Stimulated activated naive CD8-positive, alpha-beta T cell treated with anti-CD3 and anti-CD28 coated beads, Interleukin-15, amount 100 ng/mL, for 72 hours (primary cell): ENCODE data around the gene KLK12.

ENCODE experiments used
- ATAC-seq: fragments of 150-1000 bp; cut with Tn5 transposase; 2 replicates; pipeline ENCODE4 v1.10.0; 2021; ENCODE audit warnings: mild to moderate bottlenecking, moderate library complexity
- DNase-seq, 2 donors: peaks; one replicate each; pipeline ENCODE4 v3.0.0; 2021 to 2022
- H3K27ac Mint-ChIP-seq, 2 donors: one replicate each; pipeline ENCODE4 v1.8.0; 2022; ENCODE audit warnings: mild to moderate bottlenecking in 2 of 2, mixed read lengths in 2 of 2, moderate library complexity in 2 of 2
- H3K27me3 Mint-ChIP-seq: one replicate; pipeline ENCODE4 v1.8.0; 2022; ENCODE audit warnings: mixed read lengths
- H3K4me1 Mint-ChIP-seq: one replicate; pipeline ENCODE4 v1.8.0; 2022; ENCODE audit warnings: mild to moderate bottlenecking, mixed read lengths
- H3K4me3 Mint-ChIP-seq, 2 donors: one replicate each; pipeline ENCODE4 v1.8.0; 2022; ENCODE audit warnings: mild to moderate bottlenecking in 2 of 2, mixed read lengths in 2 of 2, moderate library complexity in 1 of 2
- H3K9me3 Mint-ChIP-seq, 2 donors: one replicate each; pipeline ENCODE4 v1.8.0; 2022; ENCODE audit warnings: mixed read lengths in 2 of 2

Gene KLK12

DNA sequence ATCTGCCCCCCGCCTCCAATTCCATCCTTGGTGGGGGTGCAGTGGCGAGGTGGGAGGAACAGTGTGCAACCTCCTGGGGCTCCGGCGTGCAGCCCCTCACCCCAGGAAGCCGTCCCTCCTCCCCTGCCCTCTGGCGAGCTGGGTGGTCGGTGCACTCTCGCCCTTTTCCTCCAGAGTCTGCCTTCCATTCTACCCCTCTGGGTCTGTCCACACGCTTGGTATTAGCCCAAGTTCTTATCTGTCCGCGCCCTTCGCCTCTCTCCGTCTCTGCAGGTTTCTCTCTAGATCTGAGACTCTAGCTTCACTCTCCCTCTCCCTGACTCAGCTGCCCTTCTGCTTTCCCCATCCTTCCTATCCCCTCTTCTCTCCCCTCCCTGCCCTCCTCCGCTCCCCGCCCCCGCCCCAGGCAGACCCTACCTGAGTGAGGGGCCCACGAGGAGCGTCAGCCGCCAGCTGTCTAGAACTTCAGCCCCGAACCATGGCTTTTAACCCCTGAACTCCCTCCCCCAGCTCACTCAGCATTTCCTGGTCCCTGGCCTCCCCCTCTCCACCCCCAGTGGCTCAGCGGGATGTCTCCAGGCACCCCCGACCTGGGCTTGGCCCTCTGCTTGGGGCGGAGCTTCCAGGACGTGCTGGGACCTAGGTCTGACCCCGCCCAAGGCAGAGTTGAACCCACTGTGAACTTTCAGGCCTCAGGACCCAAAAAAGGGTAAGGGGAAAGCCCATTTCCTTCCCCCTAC, 30.6 kb upstream of the KLK12 start:
- Mint-ChIP-seq H3K9me3 (peaks cover 5 to 10% of the 10 kb centered on the region in 2 donors), H3K27ac (no peak overlapping the region), H3K4me1 (no peaks in the 10 kb centered on the region), H3K27me3 (peaks cover 50% of the 10 kb centered on the region), H3K4me3 (peak overlapping the region; percentile 54 to 59)
- ATAC-seq (no peak), DNase-seq (no peak)

DNA sequence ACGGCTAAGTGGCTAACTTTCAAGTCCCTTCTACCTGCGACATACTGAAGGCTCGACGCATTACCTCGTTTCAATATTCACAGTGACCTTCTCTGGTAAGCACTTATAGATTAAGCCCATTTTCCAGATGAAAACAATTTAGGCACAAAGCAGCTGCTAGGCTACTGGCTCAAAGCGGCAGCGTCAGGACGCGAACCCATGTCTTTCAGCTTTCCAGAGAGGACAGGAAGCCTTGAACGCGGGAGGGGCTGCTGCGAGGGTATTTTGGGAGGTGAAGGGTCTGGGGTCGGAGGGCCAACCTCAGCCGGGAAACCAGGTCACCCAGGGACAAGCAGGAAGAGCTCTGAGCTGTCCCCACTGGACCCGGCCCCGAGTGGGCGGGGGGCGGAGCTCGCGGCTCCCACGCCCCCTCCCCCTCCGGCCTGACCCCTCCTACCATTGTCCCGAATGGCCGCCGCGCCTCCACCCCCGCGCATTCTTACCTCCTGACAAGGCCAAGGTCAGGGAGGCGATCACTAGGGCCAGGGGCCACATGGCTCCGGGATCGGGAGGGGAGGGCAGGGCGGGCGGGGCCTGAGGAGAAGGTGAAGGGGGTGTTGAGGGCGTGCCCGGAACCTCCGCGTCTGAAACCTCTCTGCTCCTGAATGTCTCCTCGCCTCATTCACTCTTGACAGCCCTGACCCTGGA, 29.9 kb upstream of the KLK12 start, which contains the start of gene KLK13:
Gene KLK13, minus strand, starts transcription at position 559 of the 687 bp plus-strand sequence. Its CDS starts 25 bp downstream, at position 534.
- no peaks in the 10 kb centered on the region for H3K4me1 Mint-ChIP-seq
- no peak for ATAC-seq
- H3K4me3 Mint-ChIP-seq = peak within 1 kb of the TSS; percentile 54 to 59
- H3K27me3 Mint-ChIP-seq = peaks cover 55% of the 10 kb centered on the region
- no peak within 1 kb of the TSS for H3K27ac Mint-ChIP-seq
- H3K9me3 Mint-ChIP-seq = peaks cover 5 to 10% of the 10 kb centered on the region in 2 donors
- DNase-seq = no peak

- H3K4me1 Mint-ChIP-seq = no peaks in the 10 kb centered on the region
- no peak for ATAC-seq
- no peak overlapping the region for H3K4me3 Mint-ChIP-seq
- H3K27ac Mint-ChIP-seq = no peak overlapping the region
- DNase-seq = no peak
- H3K9me3 Mint-ChIP-seq = peaks cover 5 to 10% of the 10 kb centered on the region in 2 donors
- peaks cover 55% of the 10 kb centered on the region for H3K27me3 Mint-ChIP-seq
Measured at GRCh38 chr19:51063664-51064063, 28.9 kb upstream of the KLK12 start.

DNA sequence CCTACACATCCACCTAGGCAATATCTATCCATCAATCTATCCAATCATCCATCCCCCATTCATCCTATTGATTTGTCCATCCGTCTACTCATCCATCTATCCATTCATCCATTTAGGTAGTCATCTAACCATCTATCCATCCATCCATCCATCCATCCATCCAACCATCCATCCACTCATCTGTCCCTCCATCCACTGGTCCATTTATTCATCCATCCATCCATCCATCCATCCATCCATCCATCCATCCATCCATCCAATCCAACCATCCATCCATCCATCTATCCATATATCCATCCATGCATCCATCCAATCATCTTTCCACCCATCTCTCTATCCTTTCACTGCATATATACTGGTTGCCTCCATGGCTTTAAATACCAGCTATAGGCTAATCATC, 26.2 kb upstream of the KLK12 start:
- no peaks in the 10 kb centered on the region for H3K4me1 Mint-ChIP-seq
- H3K27me3 Mint-ChIP-seq = peaks cover 41% of the 10 kb centered on the region
- DNase-seq (no peak), ATAC-seq (no peak)
- no peak overlapping the region for H3K4me3 Mint-ChIP-seq
- peaks cover 5 to 10% of the 10 kb centered on the region in 2 donors for H3K9me3 Mint-ChIP-seq
- H3K27ac Mint-ChIP-seq = no peak overlapping the region

DNA sequence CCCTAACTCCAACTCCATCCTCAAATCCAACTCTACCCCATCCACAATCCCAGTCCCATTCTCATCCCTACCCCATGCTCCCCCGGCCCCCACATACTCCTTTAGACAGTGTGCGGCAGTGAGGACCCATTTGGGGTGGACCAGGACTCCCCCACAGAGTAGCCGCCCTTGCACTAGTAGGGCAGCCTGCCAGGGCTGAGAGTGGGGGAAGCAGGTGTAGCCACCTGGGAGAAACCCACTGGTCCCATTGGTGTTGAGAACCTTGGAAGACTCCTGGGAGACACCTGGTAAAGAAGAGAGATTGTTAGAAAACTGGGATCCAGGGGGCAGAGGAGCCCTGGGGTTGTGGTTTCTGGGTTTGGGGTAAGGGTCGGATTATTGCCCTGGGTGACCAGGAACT, 25.5 kb upstream of the KLK12 start:
- no peak overlapping the region for H3K4me3 Mint-ChIP-seq
- H3K9me3 Mint-ChIP-seq = peaks cover 5 to 10% of the 10 kb centered on the region in 2 donors
- no peak for DNase-seq
- peaks cover 41% of the 10 kb centered on the region for H3K27me3 Mint-ChIP-seq
- no peak overlapping the region for H3K27ac Mint-ChIP-seq
- ATAC-seq = no peak
- H3K4me1 Mint-ChIP-seq = no peaks in the 10 kb centered on the region

GRCh38 chr19:51059715-51060114, 24.9 kb upstream of the KLK12 start:
- H3K4me1 Mint-ChIP-seq = no peaks in the 10 kb centered on the region
- no peak for ATAC-seq

GRCh38 chr19:51055866-51056265, 21.1 kb upstream of the KLK12 start:
- Mint-ChIP-seq H3K4me3 (no peak overlapping the region), H3K27me3 (peaks cover 46% of the 10 kb centered on the region), H3K27ac (no peak overlapping the region), H3K9me3 (peaks cover 0 to 2% of the 10 kb centered on the region in 2 donors), H3K4me1 (no peaks in the 10 kb centered on the region)
- no peak for DNase-seq
- ATAC-seq = no peak

More at GRCh38 chr19:51059715-51060114, 24.9 kb upstream of the KLK12 start:
- DNase-seq = no peak
- Mint-ChIP-seq H3K27me3 (peaks cover 43% of the 10 kb centered on the region), H3K4me3 (no peak overlapping the region), H3K9me3 (peaks cover 5 to 10% of the 10 kb centered on the region in 2 donors), H3K27ac (no peak overlapping the region)

DNA sequence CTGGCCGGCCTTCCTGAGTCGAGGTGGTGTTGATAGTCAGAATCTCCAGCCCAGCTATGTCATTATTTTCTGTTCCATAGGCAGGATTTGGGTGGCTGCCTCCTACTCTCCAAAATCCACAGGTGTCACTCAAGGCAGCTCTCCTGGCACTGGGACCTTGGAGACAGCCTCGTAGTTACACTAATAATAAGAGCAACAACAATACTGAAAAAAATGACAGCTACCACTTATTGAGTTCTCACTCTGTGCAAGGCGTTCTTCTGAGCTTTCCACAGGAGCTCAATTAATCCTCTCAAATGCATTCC, 12.2 kb upstream of the KLK12 start:
- ATAC-seq (no peak), DNase-seq (no peak)
- no peak overlapping the region for H3K27ac Mint-ChIP-seq
- H3K4me1 Mint-ChIP-seq = no peaks in the 10 kb centered on the region
- H3K4me3 Mint-ChIP-seq = no peak overlapping the region
- H3K9me3 Mint-ChIP-seq = no peaks in the 10 kb centered on the region
- H3K27me3 Mint-ChIP-seq = peaks cover 34% of the 10 kb centered on the region

DNA sequence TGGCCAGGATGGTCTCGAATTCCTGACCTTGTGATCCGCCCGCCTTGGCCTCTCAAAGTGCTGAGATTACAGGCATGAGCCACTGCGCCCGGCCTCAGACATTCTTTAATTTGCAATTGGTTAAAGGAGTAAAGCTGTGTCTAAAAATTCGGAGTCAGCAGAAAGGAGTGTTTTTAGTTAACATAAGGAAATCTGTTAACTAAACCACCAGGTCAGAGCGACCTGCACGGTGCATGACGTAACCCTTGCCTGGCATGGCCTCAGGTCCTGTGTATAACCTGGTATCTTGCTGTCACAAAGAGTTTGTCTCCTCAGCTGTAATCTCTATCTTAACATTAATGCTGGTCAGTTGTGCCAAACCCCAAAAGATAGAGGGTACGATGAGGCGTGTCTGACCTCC, 9.5 kb upstream of the KLK12 start:
- peaks cover 33% of the 10 kb centered on the region for H3K27me3 Mint-ChIP-seq
- no peak for ATAC-seq
- H3K4me3 Mint-ChIP-seq = no peak overlapping the region
- H3K4me1 Mint-ChIP-seq = no peaks in the 10 kb centered on the region
- H3K9me3 Mint-ChIP-seq = no peaks in the 10 kb centered on the region
- DNase-seq = no peak
- no peak overlapping the region for H3K27ac Mint-ChIP-seq

- no peak overlapping the region for H3K27ac Mint-ChIP-seq
- no peak for ATAC-seq
Measured at GRCh38 chr19:51043497-51043896, 8.7 kb upstream of the KLK12 start.

GRCh38 chr19:51040151-51040550, 5.3 kb upstream of the KLK12 start:
- no peaks in the 10 kb centered on the region for H3K4me1 Mint-ChIP-seq
- no peaks in the 10 kb centered on the region for H3K9me3 Mint-ChIP-seq
- no peak overlapping the region for H3K4me3 Mint-ChIP-seq

More at GRCh38 chr19:51043497-51043896, 8.7 kb upstream of the KLK12 start:
- DNase-seq = no peak
- Mint-ChIP-seq H3K27me3 (peaks cover 27% of the 10 kb centered on the region), H3K9me3 (no peaks in the 10 kb centered on the region), H3K4me3 (no peak overlapping the region), H3K4me1 (no peaks in the 10 kb centered on the region)

GRCh38 chr19:51036519-51036918, 1.7 kb upstream of the KLK12 start:
- ATAC-seq (no peak), DNase-seq (no peak)
- no peak overlapping the region for H3K27ac Mint-ChIP-seq
- H3K4me3 Mint-ChIP-seq = no peak overlapping the region
- no peaks in the 10 kb centered on the region for H3K4me1 Mint-ChIP-seq
- peaks cover 26% of the 10 kb centered on the region for H3K27me3 Mint-ChIP-seq
- H3K9me3 Mint-ChIP-seq = no peaks in the 10 kb centered on the region

More at GRCh38 chr19:51040151-51040550, 5.3 kb upstream of the KLK12 start:
- peaks cover 7% of the 10 kb centered on the region for H3K27me3 Mint-ChIP-seq
- no peak for ATAC-seq
- DNase-seq = no peak
- H3K27ac Mint-ChIP-seq = no peak overlapping the region

- ATAC-seq (no peak), DNase-seq (no peak)
- no peak overlapping the region for H3K4me3 Mint-ChIP-seq
- no peak overlapping the region for H3K27ac Mint-ChIP-seq
- no peaks in the 10 kb centered on the region for H3K9me3 Mint-ChIP-seq
- no peaks in the 10 kb centered on the region for H3K4me1 Mint-ChIP-seq
- H3K27me3 Mint-ChIP-seq = peaks cover 37% of the 10 kb centered on the region
Measured at GRCh38 chr19:51031880-51032225, 2.9 kb downstream of the KLK12 start.

- DNase-seq (no peak), ATAC-seq (no peak)
- Mint-ChIP-seq H3K4me3 (no peak overlapping the region), H3K27me3 (peaks cover 42% of the 10 kb centered on the region), H3K9me3 (no peaks in the 10 kb centered on the region), H3K27ac (no peak overlapping the region), H3K4me1 (no peaks in the 10 kb centered on the region)
Measured at GRCh38 chr19:51031220-51031879, 3.5 kb downstream of the KLK12 start.

DNA sequence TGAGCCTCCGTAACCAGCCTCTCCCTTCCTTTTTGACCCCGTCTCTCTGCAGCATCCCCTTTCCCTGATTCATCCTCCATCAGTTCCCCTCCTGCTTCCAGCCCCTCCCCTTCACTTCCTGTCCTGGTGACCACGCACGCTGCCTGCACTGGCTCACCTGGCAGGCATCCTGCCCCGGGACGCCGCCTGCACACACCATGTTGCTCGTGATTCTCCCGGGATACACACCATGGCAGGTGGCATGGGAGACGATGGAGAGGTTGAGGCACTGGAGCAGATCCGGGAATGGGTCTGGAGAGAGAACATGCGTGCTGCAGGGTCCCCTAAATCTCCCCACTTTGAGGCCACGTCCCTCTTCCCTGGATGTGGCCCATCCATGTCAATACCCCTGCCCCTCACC, 4.2 kb downstream of the KLK12 start:
- Mint-ChIP-seq H3K27ac (no peak overlapping the region), H3K27me3 (peaks cover 47% of the 10 kb centered on the region)
- no peak for DNase-seq

DNA sequence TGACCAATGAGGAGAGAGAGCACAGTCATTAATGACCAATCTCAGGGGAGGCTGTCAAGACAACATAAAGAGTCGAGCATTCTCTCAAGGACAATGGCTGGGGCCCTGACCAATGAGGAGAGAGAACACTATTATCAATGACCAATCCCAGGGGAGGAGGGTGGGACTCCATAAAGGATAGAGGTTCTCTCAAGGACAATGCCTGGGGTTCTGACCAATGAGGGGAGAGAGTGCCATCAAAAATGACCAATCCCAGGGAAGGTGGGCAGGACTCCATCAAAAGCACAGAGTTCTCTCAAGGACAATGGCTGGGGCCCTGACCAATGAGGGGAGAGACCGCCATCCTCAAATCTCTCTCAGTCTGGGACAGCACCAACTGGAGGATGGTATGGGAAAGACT, 5.1 kb downstream of the KLK12 start:
- ATAC-seq (no peak), DNase-seq (no peak)
- Mint-ChIP-seq H3K27ac (no peak overlapping the region), H3K9me3 (no peaks in the 10 kb centered on the region), H3K4me3 (no peak overlapping the region), H3K4me1 (no peaks in the 10 kb centered on the region), H3K27me3 (peaks cover 47% of the 10 kb centered on the region)

More for the DNA sequence above, 4.2 kb downstream of the KLK12 start:
- ATAC-seq = no peak
- Mint-ChIP-seq H3K4me1 (no peaks in the 10 kb centered on the region), H3K9me3 (no peaks in the 10 kb centered on the region), H3K4me3 (no peak overlapping the region)
